HG03159 (cell line): ENCODE results near the gene CDH23.

Source experiments
- ATAC-seq: cut with Tn5 transposase; IDR thresholded peaks from one replicate; pipeline ENCODE4 v1.9.1; 2021; ENCODE audit warnings: mild to moderate bottlenecking, moderate library complexity; ENCODE audit not compliant: unreplicated experiment

Gene CDH23

DNA sequence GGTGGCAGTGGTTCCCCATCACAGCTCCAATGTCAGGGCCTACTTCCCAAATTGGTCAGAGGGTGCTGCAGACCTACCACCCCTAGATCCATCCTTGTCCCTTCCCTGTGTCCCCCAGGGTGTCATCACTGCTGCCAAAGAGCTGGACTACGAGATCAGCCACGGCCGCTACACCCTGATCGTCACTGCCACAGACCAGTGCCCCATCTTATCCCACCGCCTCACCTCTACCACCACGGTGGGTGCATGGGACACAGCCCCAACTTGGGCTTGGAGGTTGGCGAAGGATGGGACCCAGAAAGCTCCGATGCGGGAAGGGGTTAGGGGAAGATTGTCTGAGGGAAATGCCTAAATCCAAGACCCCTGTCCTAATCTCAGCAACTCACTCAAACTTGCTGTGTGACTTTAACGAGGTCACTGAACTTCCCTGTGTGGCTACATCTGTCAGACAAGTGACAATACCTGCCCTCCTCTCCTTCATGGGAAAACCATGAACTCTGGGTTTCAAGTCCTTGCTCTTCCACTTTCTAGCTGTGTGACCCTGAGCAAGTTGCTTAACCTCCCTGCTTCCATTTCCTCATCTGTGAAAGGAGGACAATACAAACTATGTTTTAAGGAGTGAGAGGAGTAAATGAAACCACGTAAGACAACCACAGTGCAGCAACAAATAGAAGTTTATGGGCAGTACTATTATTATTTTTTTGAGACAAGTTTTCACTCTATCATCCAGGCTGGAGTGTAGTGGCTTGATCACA lies 381.5 kb downstream of the CDH23 start:
- ATAC-seq, result no peak

DNA sequence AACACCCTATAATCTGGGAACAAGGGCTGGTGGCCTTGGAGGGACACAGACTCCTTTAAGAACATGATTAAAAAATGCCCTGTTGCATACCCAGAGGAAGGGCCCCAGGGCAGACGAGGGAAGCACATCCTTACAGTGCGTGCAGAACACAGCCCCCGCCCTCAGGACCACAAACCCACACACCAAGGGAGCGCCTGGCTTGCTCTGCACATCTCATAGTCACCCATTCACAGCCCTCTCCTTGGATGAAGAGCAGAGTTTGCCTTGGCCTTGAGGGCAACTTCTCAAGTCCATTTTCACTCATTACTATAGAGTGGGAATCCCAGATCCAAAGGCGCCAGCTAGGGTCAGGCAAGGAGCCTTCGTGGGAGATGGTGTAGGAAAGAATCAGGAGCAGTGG lies 382.9 kb downstream of the CDH23 start:
- ATAC-seq, result no peak

DNA sequence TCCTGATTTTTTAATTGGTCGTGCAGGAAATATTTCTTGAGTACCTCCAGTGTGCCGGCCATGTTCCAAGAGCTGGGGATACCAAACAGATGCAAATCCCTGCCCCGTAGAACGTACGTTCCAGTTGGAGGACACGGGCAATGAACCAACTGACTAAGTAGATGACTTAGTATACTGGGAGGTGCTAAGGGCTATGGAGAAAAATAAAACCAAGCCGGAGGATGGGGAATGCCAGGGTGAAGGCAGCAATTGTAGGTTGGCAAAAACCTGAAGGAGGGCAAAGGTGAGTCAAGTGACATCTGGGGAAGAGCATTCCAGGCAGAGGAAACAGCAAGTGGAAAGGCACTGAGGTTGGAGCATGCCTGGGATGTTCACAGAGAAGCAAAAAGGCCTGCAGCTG lies 383.4 kb downstream of the CDH23 start:
- ATAC-seq, result no peak

DNA sequence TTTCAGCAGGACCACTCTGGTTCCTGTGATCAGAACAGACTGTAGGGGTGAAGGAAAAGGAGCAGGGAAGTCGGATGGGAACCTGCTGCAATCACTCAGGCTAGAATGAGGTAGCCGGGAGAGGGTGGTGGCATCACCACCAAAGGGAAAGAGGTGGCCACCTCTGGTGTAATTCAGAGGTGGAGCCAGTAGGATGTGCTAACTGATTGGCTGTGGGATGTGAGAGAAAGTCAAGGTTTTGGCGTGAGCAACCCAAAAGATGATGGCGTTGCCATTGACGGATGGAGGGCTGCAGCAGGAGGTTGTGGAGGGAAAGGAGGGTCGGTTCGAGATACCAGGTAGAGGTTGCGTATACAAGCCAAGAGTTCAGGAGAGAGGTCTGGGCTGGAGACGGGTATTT lies 384.0 kb downstream of the CDH23 start:
- no peak for ATAC-seq

DNA sequence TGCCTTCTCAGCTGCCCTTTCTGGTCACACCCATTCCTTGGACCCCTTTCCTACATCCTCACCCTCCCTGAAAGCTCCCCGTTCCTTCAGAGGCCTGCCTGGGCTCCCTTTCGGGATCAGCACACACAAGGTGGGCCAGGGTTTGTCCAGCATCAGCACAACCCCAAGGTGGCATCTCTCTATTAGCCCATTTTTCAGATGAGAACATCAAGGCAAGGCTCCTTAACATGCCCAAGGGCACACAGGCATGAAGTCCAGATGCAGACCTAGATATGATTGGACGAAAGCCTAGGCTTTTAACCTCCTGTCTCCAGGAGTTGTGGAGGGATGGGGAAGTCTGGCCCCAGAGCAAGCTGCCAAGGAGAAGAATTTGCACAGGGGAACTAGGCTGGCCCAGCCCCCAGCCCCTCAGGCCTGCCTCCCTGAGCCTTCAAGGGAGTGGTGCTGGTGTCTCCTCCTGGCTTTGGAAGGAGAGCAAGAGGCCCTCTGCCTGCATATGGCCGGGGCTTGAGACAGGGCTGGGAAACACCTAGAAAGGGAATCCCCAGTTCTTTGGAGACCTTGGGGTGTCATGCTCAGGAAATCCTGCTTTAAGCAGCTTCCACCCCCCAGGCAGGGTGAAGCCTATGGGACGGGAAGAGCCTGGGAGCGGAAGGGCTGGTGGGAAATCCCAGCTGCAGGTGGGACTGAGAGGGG lies 385.6 kb downstream of the CDH23 start:
- ATAC-seq, result no peak

DNA sequence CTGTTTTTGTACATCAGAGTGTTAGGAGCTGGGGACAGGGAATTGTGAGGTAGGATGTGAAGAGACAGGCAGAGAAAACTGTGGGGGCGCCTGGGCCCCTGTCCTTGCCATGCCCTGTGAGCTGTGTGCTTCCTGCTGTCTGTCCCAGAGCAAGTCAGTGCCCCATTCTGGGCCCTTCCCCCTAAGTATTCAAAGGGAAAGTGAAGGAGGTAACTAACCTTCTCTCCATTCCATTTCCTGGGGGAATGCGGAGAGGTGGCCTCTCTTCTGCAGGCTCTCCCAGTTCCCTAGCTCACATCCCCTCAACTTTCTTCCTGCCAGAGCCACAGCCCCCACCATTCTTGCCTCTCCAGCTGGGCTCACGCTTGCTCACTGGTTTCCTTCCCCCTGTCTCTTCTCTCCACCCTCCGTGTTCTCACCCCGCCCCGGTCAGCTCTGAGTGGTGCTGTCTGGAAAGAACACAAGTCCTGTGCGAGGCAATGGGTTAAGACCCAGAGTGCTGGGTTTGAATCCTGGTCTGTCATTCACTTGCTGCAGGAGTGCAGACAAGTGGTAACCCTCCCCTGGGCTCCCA lies 386.3 kb downstream of the CDH23 start:
- no peak for ATAC-seq

DNA sequence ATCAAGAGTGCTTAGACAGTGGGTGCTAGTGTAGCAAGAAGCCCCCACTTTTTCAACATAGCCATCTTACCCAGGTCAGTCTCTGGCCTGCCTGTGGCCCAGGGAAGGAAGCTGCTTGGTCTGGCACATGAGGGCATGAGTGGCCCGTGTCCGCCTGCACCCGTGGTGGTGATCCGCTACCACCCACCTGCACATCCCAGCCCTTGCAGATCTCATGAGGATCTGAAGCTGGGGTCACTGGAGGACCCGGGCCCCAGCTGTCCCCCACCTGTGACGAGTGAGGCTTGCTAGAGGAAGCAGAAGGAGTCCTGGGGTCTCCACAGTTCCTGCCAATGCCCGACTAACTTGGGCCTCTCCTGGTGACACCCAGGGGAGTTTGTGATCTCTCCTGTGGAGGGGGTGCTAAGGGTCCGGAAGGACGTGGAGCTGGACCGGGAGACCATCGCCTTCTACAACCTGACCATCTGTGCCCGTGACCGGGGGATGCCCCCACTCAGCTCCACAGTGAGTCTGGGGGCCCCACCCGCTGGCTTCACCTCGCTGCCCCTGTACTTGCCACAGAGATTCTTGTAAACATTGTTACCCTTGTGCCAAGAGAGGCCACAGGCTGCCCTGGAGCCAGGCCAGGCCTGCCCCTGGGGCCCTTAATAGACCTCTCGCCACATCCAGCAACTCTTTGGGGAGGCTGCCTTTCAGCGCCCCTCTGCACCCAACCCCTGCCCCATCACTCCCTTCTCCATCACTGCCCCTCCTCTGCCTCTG lies 387.4 kb downstream of the CDH23 start:
- no peak for ATAC-seq

DNA sequence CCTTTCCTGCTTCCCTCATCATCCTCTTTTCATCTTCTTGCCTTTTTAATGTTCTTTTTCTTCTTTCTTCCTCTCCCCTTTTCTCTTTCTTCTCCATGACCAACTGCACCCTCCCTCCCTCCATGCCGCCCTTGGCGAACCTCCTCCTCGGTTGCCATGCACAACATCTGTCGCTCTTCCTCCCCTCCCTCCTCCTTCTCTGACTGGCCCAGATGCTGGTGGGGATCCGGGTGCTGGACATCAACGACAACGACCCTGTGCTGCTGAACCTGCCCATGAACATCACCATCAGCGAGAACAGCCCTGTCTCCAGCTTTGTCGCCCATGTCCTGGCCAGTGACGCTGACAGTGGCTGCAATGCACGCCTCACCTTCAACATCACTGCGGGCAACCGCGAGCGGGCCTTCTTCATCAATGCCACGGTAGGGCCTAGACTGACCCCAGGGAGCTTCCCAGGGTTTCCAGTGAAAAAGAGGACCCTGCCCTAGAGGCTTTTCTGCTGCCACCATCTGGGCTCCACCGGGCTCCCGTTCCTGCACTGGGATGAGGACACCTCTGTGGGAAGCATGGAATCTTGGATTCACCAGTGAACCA lies 388.1 kb downstream of the CDH23 start:
- no peak for ATAC-seq

DNA sequence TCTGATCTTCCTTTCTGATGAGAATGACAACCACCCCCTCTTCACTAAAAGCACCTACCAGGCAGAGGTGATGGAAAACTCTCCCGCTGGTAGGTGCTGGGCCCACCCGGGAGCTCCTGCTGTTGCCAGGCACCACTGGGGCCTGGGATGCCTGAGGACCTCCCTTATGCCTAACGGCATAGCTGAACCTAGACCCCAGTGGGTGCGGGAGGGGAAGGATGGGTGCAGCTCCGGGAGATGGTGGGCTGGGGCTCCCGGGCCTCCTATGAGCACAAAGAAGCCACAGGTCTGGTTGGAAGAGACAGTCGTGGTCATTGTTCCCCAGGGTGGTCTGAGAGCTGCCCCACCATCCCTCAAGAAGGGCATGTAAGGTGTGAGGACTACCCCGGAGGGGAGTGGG lies 392.2 kb downstream of the CDH23 start:
- no peak for ATAC-seq

DNA sequence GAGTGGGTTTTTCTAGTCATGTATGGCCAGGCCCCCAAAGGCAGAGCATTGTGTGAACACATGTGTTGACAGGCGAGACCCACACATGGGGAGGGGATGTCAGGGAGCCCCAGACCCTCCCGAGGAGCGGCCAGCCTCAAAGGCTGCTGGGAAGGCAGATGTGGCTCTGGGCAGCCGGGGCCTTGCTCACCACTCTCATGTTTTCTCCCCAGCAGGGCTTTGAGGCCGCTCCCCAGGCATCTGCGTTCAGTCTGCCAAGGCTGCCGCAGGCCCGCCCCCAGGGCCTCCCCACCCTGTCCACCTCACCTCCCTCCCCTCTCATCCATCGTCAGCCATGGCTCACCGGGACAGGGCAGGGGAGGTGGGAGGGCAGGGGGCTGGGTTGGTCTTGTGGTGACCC lies 393.2 kb downstream of the CDH23 start:
- no peak for ATAC-seq

DNA sequence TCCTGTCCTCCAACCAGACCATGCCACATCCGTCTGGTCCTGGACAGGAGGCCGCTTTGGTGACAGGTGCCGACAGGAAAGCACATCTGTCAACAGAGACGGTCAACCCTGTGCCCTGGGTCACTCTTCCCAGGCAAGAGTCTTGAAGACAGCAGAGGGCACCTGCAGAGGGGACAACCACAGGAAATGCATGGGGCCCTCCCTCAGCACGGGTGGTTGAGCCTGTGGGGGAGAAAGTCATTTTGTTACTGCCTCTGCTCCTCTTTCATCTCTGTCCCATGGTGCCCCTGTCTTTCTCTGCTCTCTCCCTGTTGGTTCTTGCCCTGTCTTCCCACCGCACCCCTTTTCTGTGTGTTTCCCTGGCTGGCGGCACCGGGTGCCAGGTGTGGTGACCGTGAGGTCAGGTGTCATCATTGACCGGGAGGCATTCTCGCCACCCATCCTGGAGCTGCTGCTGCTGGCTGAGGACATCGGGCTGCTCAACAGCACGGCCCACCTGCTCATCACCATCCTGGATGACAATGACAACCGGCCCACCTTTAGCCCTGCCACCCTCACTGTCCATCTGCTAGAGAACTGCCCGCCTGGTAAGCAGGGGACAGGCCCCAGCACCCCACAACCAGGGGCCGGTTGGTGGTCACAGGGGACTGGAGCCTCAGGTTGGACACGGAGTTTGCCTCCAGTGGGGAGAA lies 394.2 kb downstream of the CDH23 start:
- no peak for ATAC-seq

DNA sequence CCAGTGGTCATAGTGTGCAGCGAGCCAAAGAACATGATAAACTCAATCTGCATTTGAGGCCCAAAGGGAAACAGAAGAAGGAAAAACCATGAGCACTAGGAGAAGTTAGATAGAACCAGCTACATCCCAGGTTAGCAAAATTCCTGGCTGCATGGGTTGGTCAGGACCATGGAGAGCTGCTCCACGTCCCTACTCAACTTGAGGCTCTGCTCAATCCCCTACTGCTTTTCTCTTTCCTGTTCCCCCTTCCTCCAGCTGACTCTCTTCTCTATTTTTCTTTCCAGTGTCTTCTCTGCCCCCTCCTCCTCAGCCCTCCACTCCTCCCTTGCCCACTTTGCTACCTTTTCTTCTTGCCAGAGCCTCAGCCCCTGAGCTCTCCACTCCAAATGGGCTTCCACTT lies 398.5 kb downstream of the CDH23 start:
- no peak for ATAC-seq

DNA sequence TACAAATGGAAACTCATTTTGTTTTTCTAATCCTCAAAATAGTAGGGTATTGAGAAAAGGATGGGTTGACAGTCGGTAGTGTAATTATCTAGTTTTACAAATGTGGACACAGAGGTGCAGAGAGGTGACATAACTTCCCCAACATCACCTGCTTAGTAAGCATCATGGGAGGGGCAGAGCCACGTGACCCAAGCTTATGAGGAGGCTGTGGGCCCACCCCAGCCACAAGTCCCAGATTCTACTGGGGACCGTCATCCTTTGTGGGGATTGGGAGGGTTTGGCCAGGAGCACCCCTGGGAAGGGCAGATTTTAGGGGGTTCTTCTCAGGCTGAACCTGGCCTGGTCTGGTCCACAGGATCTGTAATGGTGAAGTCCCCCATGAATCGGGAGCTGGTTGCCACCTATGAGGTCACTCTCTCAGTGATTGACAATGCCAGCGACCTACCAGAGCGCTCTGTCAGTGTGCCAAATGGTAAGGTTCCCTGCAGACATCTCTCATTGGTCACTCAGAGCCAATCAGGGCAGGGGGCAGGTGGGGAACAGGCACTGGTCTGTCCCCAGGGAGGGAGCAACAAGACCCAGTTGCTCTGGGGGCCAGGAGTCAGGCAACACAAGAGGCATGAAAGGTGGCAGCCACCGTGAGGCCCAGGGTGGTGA lies 400.2 kb downstream of the CDH23 start:
- ATAC-seq, result no peak

DNA sequence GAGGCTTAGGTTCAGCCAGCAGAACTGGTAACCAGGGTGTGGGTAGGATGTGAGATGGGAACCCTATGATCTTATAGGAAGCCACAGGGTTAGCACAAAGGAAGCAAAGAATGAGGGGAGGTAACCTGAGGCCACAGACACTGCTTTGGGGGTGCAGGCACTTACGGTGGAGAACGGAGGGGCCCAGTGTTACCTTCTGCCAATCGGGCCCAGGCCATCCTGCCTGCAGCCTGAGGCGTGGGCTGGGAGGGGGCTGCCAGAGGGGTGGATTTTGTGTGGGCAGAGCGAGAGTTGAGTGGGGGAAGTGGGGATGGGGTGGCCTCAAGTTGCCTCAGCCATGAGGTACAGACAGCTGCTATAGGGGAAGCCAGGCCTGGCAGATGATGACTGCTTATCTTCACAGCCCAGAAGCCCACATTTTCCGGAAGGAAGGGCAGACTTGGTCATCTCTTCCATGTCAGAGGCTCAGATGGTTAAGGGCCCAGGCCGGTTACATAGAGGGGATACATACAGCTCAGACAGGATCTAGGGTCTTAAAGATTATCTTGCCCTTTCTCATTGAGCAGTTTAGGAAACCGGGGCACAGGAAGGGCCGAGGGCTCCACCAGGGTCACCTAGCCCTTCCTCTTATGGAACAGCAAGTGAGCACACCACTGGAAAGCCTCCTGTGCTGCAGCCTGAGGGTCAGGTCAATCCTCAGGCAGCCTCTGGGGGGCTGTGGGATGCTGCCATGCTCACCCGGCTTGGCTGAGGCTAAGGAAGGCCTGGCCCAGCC lies 401.0 kb downstream of the CDH23 start:
- ATAC-seq, result no peak

DNA sequence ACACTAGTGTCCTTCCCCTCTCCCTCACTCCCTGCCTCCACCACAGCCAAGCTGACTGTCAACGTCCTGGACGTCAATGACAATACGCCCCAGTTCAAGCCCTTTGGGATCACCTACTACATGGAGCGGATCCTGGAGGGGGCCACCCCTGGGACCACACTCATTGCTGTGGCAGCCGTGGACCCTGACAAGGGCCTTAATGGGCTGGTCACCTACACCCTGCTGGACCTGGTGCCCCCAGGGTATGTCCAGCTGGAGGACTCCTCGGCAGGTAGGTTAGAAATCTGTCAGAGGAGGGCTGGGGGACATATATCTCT lies 401.5 kb downstream of the CDH23 start:
- ATAC-seq, result no peak

DNA sequence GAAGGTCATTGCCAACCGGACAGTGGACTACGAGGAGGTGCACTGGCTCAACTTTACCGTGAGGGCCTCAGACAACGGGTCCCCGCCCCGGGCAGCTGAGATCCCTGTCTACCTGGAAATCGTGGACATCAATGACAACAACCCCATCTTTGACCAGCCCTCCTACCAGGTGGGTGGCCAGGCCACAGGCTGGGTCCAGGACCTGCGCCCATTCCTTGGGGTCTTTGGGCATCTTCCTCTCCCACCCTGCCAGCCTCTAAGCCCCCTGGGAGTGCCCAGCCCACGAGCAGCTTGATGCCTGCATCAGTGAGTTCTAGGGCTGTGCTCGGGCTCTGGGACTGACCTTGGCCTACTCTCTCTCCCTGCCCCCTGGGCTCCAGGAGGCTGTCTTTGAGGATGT lies 402.4 kb downstream of the CDH23 start:
- no peak for ATAC-seq

DNA sequence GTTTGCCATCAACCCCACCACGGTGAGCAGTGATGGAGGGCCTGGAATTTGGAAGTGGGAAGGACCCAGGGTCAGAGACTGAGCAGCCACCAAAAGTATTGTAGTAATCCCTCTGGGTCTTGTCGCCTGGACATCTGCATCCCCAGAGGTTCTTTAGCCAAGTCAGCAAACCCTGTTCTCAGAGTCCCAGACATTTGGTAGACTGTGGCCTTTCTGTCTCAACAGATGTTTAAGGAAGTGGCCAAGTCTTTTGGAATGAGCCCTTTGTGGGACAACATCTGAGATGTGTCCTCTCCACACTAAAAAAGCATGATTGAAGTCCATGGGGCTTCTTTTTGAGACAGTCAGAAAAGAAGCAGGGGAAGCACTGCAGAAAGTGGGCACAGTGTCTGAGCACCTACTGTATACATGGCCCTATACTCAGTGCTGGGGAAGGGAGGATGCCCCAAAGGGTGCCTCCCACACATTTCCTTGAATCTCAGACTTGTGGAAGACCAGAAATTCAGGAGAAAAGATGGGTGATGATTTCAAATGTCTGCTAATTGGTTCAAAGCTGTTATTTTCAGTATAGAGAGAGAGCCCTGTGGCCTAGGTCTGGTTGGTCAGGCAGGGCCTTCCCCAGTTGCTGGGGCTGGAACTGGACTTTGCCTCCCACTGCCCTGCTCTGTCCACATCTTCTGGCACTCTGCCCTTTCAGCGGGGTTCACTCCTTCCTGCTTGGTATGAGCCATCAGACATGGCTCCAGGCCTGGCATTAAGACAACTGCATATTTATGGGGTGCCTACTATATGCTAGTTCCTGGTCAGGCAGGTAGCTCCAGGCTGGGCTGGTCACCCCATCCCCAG lies 403.1 kb downstream of the CDH23 start:
- no peak for ATAC-seq

DNA sequence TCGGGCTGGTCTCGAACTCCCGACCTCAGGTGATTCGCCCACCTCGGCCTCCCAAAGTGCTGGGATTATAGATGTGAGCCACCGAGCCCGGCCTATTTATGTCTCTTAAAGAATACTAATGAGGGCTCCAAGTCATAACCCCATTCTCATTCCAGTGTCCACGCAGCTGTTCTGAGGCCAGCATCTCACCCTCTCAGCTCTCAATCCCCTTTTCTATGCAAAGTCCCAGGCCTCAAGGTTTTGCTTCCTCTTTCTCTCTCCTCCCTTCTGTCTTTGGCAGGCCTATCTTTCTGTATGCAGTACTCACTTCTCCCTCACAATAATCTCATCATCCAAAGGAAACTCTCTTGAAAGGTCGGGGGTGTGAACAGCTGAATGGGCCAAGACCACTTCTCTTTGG lies 404.6 kb downstream of the CDH23 start:
- ATAC-seq, result peak; percentile 91

DNA sequence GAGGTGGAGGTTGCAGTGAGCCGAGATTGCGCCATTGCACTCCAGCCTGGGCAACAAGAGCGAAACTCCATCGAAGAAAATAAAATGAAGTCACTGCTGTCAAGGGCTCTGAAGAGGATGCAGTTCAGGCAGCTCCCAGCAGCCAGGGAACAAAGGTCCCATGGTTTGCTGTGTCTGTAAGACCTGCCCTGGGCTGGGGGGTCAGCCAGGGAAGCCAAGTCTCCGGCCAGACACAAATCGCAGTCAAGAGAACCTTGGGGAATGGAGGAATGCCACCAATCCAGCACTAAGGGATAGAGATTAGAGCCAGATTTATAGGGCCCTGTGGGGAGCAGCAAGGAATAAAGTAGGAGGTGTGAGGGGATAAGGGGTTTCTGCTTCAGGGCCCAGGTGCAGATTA lies 405.5 kb downstream of the CDH23 start:
- no peak for ATAC-seq
